ENCODE results near the gene C6orf120.

- TF ChIP-seq CTCF (IDR thresholded peaks at IDR 0.05; ENCODE audit: insufficient read depth, low read depth, low read length) (no peak), EZH2 (IDR thresholded peaks at IDR 0.05; ENCODE audit: insufficient read depth, low read length) (no peak)
These were observed 41.1 kb upstream of the C6orf120 start for GRCh38 chr6:169660751-169661390.
